ENCODE data around the gene ARHGAP15.

- no peak for TF ChIP-seq CTCF (conservative IDR thresholded peaks at IDR 0.05; ENCODE audit: low read depth in 2 of 2)
- TF ChIP-seq STAT1 (IDR thresholded peaks at IDR 0.05; ENCODE audit: unreplicated experiment), result no peak
- TF ChIP-seq CREB1 (CRISPR knock-in tag; IDR thresholded peaks at IDR 0.05; ENCODE audit: low read depth), result no peak
- TF ChIP-seq NANOG (IDR thresholded peaks at IDR 0.05; ENCODE audit: borderline replicate concordance), result no peak
- no peak for TF ChIP-seq POLR2AphosphoS5 (IDR thresholded peaks at IDR 0.05; ENCODE audit: low read depth)
These were observed 569.8 kb downstream of the ARHGAP15 start for GRCh38 chr2:143698888-143699570.

Measured in GM23338 (cell line).